GM12892 (cell line): ENCODE measurements around the gene TMEM270.

Experiments
- POLR2A ChIP-seq: IDR thresholded peaks from 2 replicates; pipeline ENCODE4 v1.6.1; 2011; ENCODE audit warnings: low read depth, low read length, control low read depth
- TAF1 ChIP-seq: IDR thresholded peaks from 2 replicates; pipeline ENCODE4 v1.6.1; 2011; ENCODE audit warnings: low read depth, mild to moderate bottlenecking, control low read depth, low read length, borderline replicate concordance

GRCh38 chr7:73838642-73839041 is 22.3 kb upstream of the TMEM270 start:
- TF ChIP-seq POLR2A (no peak), TAF1 (no peak)
